Mucosa of descending colon (tissue), 3 donors: Measurements from ENCODE around the gene ADGRB2. TPM values are rescaled to one million over a fixed set of nuclear protein-coding genes. Genes with fewer than 3 reads are reported as not detected.

ENCODE experiments used
- ATAC-seq: fragments of 200-7000 bp; cut with Tn5 transposase; one replicate; pipeline ENCODE4 v1.9.1; 2020; ENCODE audit warnings: mild to moderate bottlenecking, moderate library complexity
- DNase-seq, 3 donors: peaks; one replicate each; pipeline ENCODE4 v3.0.0-alpha.2; 2020
- H3K36me3 ChIP-seq: fragments of 200-600 bp; one replicate; pipeline ENCODE4 v1.8.0; 2021; ENCODE audit warnings: low read depth, mild to moderate bottlenecking
- H3K4me1 ChIP-seq: fragments of 200-600 bp; one replicate; pipeline ENCODE4 v1.8.0; 2021; ENCODE audit warnings: low read depth, mild to moderate bottlenecking
- H3K4me3 ChIP-seq: fragments of 200-600 bp; one replicate; pipeline ENCODE4 v1.8.0; 2021; ENCODE audit warnings: mild to moderate bottlenecking
- H3K9me3 ChIP-seq: fragments of 200-600 bp; one replicate; pipeline ENCODE4 v1.8.0; 2021; ENCODE audit warnings: mild to moderate bottlenecking
- CTCF ChIP-seq: fragments of 200-600 bp; IDR thresholded peaks from one replicate; pipeline ENCODE4 v1.8.0; 2022; ENCODE audit warnings: antibody characterized with exemption, mild to moderate bottlenecking
- intact Hi-C, 2 donors: fragments of 100-400 bp; cut with DNase I in 1 of 2; cut with micrococcal nuclease in 1 of 2; formaldehyde crosslinking; loops; one replicate each; pipeline versions ENCODE4 v1.11.0 to v1.11.1; 2022; cut with DNase I, micrococcal nuclease
- total RNA-seq, 3 donors: library from RNA; stranded (reverse); fragmentation: NEBNext Ultra II Directional in 2 of 3; extraction: Animal tissue kit (Norgen Biotek cat#: 25700) in 2 of 3; gene quantifications; one replicate each; pipeline versions ENCODE4 v1.2.1 to v1.2.4, GENCODE V29; 2021 to 2023
- donor health status: DM: no; HTN: no; CAD: no; lungs with moderate emphysema.
- donor health status: DM: no; HTN: no; CAD: no.
- donor health status: DM: no; HTN: yes; CAD: no.

Gene ADGRB2
- total RNA-seq, 3 donors from 2014 or later, result 0.55 to 3.8 (median 0.65) TPM

- no peak for DNase-seq
- ATAC-seq, result no peak
- no peak overlapping the region for H3K4me3 ChIP-seq
- H3K4me1 ChIP-seq, result no peaks in the 10 kb centered on the region
- H3K36me3 ChIP-seq, result no peaks in the 10 kb centered on the region
- H3K9me3 ChIP-seq, result no peaks in the 10 kb centered on the region
- no peak for TF ChIP-seq CTCF
- intact Hi-C loops, result no loop called here
These were observed 33.9 kb upstream of the ADGRB2 start for GRCh38 chr1:31798086-31798432.

DNA sequence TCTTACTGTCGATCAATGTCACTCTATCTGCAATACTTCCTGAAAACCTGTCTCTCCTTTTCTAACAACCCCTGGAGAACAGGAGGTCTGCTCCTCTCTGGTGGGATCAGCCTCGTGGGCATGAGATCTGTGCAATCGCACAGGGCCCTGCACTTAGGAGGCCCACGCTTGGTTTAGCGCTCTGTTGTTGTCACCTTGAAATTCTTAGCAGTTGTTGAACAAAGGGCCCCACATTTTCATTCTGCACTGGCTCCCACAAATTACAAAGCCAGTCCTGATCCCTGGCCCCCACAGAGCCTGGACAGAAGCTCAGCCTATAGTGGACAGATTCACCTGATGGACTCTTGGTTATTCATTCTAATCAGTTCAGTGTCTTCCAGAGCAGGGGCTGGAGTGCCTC lies 33.1 kb upstream of the ADGRB2 start:
- no peak for ATAC-seq
- no peak for DNase-seq
- no peaks in the 10 kb centered on the region for H3K4me1 ChIP-seq
- H3K9me3 ChIP-seq, result no peaks in the 10 kb centered on the region
- intact Hi-C loops, result no loop called here
- TF ChIP-seq CTCF, result no peak
- no peak overlapping the region for H3K4me3 ChIP-seq
- no peaks in the 10 kb centered on the region for H3K36me3 ChIP-seq

- TF ChIP-seq CTCF, result no peak
- no peak for DNase-seq
- intact Hi-C loops, result no loop called here
- H3K9me3 ChIP-seq, result no peaks in the 10 kb centered on the region
- H3K4me1 ChIP-seq, result no peaks in the 10 kb centered on the region
- H3K36me3 ChIP-seq, result no peaks in the 10 kb centered on the region
- H3K4me3 ChIP-seq, result no peak overlapping the region
- no peak for ATAC-seq
These were observed 32.6 kb upstream of the ADGRB2 start for GRCh38 chr1:31796707-31797106.

DNA sequence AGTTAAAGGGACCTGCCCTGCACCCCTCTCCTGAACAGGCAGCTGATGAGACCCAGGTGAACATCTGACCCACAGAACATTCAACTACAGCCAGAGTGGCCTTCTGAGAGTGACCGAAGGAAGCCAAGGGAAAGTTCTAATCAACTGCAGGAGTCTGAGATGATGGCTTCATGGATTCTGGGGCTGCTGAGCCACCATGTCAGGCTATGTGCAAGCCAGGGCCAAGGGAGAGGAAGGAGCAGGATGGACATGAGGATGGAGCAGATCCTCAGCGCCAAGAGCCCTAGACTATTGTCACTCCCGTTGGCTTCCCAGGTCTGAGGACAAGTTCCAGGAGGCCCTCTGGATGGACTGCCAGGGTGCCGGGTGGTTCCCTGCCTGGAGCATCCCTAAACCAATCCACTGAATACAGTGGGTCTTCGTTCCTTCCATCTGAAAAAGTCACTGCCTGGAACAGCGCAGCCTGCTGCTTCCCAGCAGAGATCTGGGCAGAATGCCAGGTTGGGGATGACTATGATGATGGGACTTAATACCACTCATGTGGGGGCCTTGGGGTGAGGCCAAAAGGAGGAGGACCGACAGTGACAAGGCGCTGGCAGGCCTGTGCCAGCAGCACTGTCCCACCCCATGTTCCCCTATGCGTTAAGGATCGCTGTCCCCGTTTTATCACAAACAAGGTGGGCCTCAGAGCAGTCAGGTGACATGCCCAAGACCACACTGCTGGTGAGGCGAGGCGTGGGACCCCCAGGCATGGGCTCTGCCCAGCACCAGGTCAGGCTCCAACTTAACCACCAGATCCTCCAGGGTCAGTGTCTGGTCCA lies 31.9 kb upstream of the ADGRB2 start:
- ATAC-seq, result no peak
- intact Hi-C loops, result no loop called here
- no peak overlapping the region for H3K4me3 ChIP-seq
- no peaks in the 10 kb centered on the region for H3K4me1 ChIP-seq
- no peak for TF ChIP-seq CTCF
- no peaks in the 10 kb centered on the region for H3K36me3 ChIP-seq
- no peak for DNase-seq
- H3K9me3 ChIP-seq, result no peaks in the 10 kb centered on the region

DNA sequence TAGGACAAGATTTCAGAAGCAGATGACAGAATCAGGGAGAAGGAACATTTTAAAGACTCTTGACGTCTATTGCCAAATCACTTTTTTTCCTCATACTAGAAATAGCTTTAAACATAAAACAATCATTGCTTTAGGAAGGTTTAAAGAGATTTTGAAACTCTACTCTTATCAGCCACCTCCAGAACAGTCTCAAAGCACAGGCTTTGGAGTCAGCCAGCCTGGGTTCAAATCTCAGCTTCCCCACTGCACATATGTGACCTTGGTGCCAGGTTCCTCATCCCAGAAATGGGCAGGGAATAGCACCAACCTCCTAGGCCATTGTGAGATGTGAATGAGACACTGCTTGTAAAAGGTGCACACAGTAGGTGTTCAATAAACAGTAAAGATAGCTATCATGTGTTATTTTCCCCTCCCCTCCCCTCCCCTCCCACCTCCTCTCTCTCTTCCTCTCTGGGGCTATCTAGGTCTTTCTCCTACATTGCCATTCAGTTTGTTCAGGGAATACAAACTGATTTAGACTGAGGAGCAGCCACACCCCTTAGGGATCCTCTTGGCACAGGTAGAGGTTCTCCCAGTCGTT lies 31.0 kb upstream of the ADGRB2 start:
- no peak for TF ChIP-seq CTCF
- H3K4me3 ChIP-seq, result no peak overlapping the region
- no peaks in the 10 kb centered on the region for H3K36me3 ChIP-seq
- intact Hi-C loops, result no loop called here
- H3K9me3 ChIP-seq, result no peaks in the 10 kb centered on the region
- H3K4me1 ChIP-seq, result no peaks in the 10 kb centered on the region
- DNase-seq (no peak), ATAC-seq (no peak)
